ENCODE results near the gene CHD2.
"Not testable (repeated sequence)": the region's sequence is repeated elsewhere in the genome, so short reads cannot be mapped to it uniquely, and the experiment has no call there.

CHD2 gene

DNA sequence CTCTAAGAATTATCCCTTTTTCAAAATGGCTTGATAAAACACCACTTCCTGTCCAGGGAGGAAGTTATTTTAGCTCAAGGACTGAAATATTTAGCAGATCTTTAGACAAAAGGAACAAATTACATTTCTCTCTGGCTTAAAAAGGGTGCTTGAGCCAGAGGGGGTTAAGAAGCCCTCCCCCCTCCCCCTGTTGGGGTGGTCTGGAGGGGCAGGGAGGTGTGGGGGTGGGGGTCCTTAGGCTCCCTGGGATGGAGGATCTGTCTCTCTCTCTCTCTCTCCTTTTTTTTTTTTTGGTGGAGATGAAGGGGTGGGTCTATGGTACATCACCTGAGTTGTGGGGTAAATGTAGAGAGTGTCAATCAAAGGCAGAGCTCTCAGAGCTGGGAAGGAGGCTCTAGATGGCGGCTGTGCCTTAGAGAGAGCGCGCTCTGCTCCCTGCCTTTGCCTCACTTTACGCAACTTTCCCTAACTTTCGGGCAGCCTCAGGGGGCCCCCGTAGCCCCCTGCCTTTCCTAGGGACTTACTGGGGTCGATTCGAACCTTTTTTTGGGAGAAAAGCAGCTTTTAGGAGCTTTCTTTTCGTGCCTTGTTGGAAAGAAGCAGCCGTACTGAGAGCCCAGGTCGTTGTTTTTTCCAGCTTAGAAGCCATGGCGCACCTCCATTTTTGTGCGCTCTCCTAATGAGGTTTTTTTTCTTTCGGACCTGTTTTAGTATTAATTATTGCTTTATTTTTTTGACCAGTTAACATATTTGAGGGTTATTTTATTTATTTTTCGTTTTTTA is at the start of gene CHD2:
Gene CHD2, plus strand, starts transcription at position 377 of the 783 bp plus-strand sequence. CDS start 914 bp downstream, outside the sequence.
- DNase-seq (ENCODE audit: low read depth in 2 of 2) = peak in 1 of 2 donors; percentile 38

DNA sequence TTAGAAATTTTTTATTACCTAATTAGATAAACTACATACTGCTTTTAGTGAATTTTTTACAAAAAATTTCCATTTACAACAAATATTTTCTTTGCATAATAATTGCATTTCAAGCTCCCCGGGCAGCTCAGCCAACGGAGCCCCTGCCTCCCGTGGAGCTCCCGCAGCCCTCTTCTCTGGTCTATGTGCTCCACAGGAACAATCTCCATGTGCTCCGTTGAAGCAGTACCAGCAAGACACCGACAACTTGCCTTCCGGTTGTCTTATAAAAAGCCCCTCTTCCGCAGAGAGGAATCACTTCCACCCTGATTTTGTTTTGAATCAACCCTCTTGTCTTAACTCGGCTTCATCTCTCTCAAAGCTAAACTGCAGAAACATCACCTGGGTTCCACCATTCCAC is 46.9 kb upstream of the CHD2 start:
- no peak for DNase-seq (ENCODE audit: low read depth in 2 of 2)

DNA sequence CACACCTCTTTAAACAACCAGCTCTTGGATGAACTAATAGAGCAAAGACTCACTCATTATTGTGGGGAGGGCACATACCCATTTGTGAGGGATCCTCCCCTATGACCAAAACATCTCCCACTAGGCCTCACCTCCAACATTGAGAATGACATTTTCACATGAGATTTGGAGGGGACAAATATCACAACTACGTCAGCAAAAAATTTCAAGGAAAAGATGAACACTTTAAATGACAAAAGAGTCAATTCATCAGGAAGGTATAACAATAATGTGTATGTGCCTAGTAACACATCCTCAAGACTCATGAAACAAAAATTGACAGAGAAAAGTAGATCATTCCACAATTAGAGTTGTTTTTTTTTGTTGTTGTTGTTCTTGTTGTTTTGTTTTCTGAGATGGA is 38.4 kb upstream of the CHD2 start:
- DNase-seq (ENCODE audit: low read depth in 2 of 2) = no peak

DNA sequence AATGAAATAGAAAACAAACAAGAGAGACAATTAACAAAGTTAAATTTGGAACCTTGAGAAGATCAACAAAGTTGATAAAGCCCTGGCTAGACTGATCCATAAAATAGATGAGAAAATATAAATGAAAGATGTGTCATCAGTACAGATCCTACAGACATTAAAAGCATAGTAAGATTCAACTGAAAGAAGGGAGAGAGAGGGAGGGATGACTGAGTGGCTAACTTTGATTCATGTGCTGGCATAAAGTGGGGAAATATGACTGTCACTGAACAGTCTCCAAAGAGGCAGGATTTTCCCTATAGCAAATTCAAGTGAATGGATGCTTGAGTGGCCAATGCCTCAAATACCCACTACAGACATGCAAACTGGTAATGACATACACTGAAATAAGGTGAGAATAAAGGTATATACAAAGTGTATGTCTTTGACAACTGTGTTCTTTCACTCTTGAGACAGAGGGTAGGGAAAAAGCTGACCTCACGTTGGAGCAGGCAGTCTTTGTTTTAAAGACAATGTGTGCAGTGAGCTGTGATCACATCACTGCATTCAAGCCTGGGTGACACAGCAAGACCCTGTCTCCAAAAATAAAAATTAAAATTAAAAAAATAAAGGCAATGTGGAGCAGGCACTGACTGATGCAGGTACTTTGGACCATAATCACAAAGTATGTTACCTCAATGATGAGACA is 35.9 kb upstream of the CHD2 start:
- DNase-seq (ENCODE audit: low read depth in 2 of 2) = no peak

DNA sequence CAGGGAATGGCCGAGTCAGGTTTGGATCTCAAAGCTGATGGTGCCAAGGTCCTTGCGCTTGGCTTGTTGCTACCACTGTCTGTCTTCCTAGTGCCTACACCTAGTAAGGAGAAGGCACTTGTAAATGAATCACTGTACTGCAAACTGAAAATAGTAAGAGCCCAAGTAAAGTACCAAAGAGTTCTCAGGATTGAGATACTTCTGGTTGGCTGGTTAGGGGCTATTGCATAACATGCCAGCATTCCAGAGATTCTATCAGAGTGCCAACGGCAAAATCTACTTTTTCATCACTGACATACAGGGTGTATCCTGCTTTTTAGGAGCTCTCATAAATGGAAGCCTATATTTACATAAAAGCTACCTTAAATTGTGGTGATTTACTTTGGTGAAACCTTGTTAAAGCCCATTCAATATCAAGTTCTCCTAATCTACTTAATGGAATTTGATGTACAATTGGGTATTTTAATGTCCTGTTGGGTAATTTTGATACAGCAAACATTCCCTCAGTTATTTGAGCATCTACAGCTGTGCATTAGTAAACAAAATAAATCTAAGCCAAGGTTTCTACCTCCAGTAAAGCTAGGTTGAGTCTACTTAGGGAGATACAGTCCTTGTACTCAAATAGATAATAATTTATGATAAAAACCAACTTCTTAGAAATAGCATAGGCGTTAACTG is 30.7 kb upstream of the CHD2 start:
- DNase-seq (ENCODE audit: low read depth in 2 of 2) = no peak

DNA sequence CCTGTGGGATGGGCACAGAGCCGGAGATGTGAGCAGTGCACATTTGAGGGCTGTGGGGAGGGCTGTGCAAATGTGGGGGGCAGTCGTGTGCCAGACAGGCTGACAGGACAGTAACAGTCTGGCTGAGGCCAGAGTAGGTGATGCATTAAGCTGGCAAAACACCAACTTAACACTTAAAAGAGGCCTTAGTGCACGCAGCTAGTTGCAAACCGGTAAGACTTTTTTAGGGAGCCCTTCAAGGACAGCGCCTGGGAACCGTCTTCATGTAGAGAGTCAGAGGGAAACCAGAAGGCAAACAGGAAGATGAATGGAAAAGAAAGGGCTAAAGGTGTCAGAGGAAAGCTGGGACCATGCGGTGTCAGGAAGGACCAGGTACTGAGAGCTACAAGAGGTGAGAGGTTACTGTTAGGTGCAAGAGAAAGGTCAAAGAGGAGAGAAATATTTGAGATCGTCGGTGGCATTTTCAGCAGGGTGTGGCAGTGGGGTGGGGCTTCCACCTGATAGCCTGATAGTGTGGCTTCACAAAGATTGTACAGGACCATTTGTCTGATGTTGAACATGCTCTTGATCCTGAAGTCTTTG is 30.0 kb upstream of the CHD2 start:
- no peak for DNase-seq (ENCODE audit: low read depth in 2 of 2)

DNA sequence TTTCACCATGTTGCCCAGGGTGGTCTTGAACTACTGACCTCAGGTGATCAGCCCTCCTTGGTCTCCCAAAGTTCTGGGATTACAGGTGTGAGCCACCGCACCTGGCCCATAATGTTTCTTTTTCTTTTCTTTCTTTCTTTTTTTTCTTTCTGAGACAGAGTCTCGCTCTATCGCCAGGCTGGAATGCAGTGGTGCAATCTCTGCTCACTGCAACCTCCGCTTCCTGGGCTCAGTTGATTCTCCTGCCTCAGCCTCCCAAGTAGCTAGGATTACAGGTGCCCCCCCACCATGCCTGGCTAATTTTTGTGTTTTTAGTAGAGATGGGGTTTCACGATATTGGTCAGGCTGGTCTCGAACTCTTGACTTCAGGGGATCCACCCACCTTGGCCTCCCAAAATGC is 27.2 kb upstream of the CHD2 start:
- not testable (repeated sequence) for DNase-seq (ENCODE audit: low read depth in 2 of 2)

DNA sequence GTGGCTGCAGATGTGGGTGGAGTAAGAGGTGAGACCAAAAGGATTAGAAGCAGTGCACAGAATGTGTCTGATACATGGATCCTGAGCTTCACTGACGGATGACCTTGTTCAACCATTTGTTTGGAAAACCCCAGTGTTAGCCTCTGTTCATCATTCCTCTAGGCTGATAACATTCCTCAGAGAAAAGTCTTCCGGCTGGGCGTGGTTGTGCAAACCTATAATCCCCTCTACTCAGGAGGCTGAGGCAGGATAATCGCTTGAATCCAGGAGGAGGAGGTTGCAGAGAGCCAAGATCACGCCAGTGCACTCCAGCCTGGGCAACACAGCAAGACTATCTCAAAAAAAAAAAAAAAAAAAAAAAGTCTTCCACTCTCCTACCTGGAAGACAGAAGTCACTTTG is 23.1 kb upstream of the CHD2 start:
- no peak for DNase-seq (ENCODE audit: low read depth in 2 of 2)

DNA sequence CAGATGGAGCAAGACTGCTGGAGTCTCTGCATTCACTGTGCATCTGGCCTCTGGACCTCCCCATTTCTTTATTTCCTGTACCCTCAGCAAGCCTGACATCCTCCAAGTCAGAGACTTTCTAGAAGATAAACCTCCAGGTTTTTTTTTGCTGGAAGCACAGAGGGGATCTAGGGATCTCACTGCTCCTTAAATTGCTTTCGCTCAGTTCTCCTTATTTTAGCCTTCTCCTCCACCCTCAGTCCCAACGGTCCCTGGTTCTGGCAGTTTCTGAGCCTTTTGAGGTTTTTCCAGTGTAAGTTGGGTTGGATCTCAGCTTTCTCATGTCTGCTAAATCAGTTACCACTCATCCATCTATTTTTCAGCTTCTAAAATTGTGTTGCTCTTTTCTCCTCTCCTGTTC is 22.7 kb upstream of the CHD2 start:
- DNase-seq (ENCODE audit: low read depth in 2 of 2) = no peak

DNA sequence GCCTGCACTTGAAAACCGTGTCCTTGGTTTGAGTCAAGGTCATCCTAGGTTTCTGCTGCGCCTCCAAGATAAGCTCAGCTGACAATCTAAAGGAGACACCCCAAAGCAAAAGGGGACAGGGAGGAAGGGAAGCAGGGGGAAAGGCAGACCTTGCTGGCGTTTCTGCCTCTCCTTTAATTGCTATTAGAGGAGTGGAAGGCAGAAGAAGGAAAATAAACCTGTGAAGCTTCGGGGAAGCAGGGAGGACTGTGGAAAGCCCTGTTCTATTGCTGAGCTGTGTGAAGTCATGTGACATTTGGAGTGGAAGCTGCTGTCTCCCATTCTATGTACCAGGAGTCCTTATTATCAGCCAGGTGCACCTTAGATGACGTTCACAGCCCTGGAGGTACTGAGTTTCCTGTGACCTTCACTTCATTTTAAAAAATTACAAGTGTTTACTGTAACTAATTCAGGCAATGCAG is 21.5 kb upstream of the CHD2 start:
- DNase-seq (ENCODE audit: low read depth in 2 of 2) = no peak

DNA sequence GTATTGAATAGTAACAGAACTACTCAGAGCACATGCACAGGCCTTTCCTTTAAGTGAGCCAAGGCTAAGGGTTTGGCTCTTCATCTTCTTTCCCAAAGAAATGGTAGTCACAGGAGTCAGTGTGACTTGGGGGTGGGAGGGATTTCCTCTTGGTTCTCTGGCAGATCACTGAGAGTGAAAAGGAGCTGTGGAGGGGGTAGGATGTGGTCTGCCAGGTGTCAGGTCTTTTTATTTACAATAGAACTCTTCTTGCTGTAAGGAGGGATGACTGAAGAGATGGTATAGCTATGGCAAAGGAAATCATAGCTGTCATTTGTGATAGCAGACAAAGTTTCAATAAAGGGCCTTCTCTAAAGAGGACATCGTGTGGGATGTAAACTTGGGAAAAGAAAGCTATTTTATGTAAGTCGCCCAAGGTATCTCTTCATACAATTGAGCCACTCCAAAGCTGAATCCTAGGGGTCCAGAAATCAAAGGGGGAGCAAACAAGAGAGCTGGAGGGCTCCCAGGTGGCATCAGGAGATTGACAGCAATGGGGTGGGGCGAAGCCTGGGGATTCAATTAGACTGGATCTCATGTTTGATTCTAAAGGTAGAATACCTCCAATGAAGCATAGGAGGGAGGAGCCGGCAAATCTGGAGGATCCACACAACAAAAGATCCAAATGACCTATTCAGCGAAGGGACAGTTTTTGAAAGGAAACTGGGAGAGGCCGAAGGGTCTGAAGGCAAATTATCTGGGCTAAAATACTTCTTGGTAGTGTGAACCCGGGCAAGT is 20.0 kb upstream of the CHD2 start:
- no peak for DNase-seq (ENCODE audit: low read depth in 2 of 2)

DNA sequence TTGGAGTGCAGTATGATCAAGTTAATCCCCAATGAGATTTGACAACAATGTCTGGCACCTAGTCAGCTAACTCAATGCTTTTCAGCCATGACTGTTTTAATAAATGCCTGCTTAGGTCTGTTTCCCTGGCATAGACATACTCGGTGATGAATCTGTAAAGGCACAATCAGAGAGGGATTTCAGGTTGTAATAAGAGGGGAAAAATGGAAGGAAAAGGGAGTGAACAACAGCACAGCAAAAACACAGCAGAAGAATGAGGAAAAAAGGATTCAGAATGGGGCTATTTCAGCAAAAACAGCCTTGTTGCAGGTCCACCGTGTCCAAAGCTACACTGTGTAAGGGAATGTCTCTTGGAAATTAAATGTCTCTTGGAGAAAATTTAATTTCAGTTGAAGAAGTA is 19.3 kb upstream of the CHD2 start:
- no peak for DNase-seq (ENCODE audit: low read depth in 2 of 2)

DNA sequence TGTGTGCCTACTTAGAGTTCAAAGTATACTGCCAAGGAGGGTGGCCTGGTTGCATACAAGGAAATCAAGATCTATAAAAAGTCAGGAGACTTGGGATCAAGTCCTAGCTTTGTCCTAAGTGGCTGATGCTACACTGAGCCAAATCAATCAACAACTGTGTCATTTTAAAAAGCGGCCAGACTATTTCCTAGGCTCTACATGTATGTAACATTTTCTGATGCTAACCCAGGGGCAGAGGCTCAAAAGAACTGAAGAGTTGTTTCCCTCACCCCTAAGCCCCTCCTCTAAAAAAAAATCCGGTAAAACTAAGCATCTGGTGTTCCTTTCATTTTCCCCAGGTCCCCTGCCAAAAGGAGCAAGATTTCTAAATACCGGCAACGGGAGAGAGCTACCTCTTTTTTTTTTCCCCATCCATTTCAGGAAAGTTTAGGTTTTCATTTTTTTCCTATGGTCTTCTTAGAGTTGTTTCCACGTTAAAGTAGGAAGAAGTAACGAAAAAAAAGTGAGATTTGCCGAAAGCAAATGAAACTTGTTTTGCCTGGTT is 18.8 kb upstream of the CHD2 start:
- DNase-seq (ENCODE audit: low read depth in 2 of 2) = no peak

DNA sequence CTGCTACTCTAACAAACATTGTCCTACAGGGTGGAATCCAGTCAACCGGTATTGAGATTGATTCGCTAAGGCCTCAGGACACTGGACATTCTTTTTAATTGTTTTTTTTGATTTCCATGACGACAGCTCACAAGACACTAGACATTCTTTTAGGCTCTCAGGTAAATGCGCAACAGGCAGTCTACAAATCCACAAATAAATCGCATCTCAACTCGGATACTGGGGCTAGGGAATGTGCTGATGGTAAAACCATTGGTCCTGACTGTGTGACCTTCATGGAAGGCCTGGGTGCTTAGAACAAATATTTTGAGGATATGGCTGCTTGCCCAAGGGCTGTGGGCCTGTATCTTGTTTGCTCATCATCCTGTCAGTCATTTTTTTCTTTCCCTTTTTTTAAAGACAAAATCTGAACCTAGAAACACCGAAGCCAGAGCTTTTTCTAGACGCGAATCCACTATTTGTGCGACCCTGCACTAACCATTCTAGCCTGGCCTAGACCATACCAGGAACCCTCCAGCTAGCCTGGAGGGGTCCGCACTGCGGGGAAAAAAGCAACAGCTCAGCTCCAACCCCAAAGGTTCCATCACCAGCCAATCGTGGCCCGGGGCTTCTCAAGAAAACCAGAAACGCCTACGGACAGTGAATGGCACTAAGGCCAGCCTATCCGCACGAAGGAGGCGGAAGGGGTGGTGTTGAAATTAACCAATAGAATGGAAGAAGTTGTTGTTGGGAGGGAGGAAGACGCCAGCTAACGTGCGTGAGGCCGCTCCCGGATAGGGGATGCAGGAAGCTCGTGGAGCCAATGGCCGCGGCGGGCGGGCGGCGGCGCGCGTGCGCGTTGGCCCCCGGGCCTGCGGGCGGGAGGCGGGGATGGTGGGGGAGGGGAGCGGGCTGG is 18.1 kb upstream of the CHD2 start:
- peak; percentile 97 to 98 for DNase-seq (ENCODE audit: low read depth in 2 of 2)

DNA sequence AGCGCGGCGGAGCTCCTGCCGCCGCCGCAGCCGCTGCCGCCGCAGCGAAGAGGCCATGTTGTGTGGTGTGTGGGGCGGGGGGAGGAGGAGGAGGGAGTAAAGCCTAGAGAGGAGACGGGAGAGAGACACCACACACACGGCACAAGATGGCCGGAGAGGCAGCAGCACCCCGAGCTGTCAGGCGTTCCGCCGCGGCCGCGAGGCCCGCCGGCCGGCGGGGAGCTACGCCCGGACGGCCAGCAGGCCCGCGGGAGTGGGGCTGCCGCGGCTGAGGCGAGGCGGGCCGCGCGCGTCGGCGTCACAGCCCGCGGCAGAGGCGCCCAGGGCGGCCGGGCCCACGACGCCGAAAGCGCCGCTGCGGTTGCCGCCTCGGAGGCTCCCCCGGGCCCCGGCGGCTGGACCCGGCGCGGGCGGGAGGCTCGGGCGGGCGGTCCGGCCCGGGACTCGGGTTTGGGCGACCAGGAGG is 17.4 kb upstream of the CHD2 start:
- no peak for DNase-seq (ENCODE audit: low read depth in 2 of 2)

DNA sequence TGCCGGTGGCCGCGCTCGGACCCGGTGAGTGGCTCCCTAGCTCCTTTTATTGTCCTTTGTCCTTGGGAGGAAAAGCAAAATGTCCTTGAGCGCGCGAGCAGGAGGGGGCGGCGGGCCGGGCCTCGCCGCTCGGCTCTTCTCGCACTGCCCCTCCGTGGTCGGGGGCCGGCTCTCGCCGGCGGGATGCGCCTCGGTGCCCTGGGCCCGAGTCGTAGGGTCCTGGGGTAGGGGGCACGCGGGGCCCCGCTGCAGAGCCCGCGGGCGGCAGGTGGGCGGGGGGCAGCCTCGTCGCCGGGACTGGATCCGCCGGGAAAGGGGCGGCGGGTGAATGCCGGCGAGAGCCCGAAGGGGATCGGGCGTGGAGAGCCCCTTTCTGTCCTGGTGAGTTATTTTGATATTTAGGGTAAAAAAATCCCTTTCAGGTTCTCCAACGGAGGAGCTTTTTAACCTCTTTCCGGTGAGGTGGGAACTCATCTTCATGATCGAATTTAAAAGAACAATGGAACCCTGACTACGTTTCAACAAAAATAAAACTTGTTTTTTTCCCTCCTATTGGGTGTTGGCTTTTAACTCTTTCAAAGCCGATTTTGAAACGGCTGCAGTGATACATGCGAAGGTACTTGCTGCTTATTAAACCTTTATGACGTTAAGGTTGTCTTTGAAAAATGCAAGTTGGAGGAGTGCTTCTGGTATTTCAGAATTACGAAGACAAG is 16.8 kb upstream of the CHD2 start:
- DNase-seq (ENCODE audit: low read depth in 2 of 2) = no peak

DNA sequence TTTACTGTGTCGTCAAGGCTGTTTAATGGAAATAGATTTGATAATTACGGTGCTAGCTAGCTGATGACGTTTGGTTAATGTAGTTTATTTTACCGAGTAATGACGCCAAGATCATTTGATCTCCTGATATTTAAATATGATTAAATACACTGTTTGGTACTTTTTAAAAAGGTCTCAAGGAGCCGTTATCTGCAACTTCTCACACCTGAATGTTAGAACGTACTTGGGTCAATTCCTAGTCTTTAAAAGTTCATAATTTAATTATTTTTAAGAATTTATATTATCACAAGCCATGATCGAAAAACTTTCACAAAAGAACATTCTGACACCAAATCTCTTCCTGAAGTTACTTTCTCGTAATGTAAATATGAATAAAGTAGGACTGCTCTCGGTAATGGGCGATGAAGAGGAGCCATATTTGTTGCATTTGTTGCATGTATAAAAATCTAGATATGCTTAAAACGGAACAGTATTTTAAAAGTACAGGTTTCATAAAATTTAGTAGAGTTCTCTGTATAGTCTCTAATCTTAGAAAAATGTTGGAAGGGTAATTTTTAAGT is 16.2 kb upstream of the CHD2 start:
- DNase-seq (ENCODE audit: low read depth in 2 of 2) = no peak

DNA sequence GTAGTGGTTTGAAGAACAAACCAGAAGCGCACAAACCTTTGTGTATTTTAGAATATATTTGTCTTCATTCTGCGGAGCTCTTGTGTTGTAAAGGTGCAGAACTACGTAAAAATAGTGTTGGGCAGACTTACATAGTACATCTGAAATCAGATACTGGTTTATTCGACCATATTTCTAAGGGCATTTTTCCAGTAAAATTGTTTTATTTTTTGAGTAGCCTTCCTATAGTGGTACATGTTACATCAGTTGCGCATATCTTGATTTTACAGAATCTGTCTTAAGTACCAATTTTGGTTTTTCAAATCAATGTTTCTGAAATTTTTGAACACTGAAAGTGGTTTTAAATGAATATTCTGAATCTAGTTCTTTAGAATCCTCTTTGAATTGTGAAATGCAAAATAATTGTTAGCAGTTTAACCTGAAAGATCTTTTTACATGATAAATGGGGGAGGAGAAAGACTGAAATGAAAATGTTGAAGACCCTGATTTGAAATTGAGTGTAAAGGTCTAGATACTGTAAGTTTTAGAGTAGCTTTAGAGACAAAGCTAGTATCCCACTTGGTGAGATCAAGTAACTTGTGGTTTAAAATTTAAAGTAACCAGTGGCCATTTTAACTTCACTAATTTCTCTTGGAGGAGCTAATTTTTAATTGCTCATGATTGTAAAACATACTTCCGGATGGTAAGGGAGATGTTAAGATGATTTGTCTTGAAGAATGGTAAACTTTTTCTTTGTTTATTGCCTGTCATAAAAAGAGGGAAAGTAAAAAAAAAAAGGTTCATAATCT is 15.5 kb upstream of the CHD2 start:
- no peak for DNase-seq (ENCODE audit: low read depth in 2 of 2)

All from stimulated activated CD8-positive, alpha-beta memory T cell treated with anti-CD3 and anti-CD28 coated beads, Interleukin-2, amount 100 ng/mL, for 1 hour (primary cell).